ENCODE measurements around the gene CYBA. TPM values are rescaled to one million over a fixed set of nuclear protein-coding genes. Genes with fewer than 3 reads are reported as not detected.
A peak's percentile ranks its signal among the peaks of the same experiment; 100 is the strongest.

Gene CYBA
- total and polyA plus RNA-seq, 2 of the 13 experiments (the other 11 are each of a cell fraction or from before 2014, with no cell fraction given), result 196 to 250 TPM

DNA sequence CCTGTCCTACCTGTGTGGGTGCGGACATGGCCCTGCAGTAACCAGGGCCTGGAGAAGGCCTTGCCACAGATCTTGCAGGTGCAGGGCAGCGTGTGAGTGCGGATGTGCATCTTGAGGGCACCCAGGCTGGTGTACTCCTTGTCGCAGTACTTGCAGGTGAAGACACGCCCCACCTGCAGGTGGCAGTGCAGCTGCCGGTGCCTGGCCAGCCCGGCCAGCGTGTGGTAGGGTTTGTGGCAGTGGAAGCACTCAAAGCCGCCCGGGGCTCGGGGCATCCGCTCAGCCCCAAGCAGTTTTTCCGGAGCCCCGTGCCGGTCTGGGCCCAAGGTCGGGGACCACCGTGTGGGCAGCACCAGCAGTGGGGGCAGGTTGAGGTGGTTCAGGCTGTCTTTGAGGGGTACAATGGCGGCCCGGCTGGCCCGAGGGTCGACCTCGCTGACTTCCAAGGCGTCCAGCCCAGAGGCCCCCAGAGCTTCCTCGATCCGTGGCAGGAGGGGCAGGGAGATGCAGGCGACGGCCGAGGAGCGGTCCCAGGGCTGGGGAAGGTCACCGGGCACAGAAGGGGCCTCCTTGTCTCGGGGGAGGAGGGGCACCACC, 30.3 kb upstream of the CYBA start (continued):
- TF ChIP-seq, protein P1, sequence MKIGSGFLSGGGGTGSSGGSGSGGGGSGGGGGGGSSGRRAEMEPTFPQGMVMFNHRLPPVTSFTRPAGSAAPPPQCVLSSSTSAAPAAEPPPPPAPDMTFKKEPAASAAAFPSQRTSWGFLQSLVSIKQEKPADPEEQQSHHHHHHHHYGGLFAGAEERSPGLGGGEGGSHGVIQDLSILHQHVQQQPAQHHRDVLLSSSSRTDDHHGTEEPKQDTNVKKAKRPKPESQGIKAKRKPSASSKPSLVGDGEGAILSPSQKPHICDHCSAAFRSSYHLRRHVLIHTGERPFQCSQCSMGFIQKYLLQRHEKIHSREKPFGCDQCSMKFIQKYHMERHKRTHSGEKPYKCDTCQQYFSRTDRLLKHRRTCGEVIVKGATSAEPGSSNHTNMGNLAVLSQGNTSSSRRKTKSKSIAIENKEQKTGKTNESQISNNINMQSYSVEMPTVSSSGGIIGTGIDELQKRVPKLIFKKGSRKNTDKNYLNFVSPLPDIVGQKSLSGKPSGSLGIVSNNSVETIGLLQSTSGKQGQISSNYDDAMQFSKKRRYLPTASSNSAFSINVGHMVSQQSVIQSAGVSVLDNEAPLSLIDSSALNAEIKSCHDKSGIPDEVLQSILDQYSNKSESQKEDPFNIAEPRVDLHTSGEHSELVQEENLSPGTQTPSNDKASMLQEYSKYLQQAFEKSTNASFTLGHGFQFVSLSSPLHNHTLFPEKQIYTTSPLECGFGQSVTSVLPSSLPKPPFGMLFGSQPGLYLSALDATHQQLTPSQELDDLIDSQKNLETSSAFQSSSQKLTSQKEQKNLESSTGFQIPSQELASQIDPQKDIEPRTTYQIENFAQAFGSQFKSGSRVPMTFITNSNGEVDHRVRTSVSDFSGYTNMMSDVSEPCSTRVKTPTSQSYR (CRISPR knock-in tag; IDR thresholded peaks at IDR 0.05; ENCODE audit: borderline replicate concordance), result no peak
- TF ChIP-seq, protein P2, sequence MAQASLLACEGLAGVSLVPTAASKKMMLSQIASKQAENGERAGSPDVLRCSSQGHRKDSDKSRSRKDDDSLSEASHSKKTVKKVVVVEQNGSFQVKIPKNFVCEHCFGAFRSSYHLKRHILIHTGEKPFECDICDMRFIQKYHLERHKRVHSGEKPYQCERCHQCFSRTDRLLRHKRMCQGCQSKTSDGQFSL (CRISPR knock-in tag; IDR thresholded peaks at IDR 0.05), result no peak
- TF ChIP-seq ZNF724P (CRISPR knock-in tag; IDR thresholded peaks at IDR 0.05; ENCODE audit: borderline replicate concordance) (0 out of 2 replicates have a peak, but pooled peaks have one; percentile 67), FOXJ3 (CRISPR knock-in tag; IDR thresholded peaks at IDR 0.05; ENCODE audit: borderline replicate concordance) (no peak), ZNF235 (CRISPR knock-in tag; IDR thresholded peaks at IDR 0.05; ENCODE audit: borderline replicate concordance) (0 out of 2 replicates have a peak, but pooled peaks have one; percentile 25), SAFB2 (CRISPR knock-in tag; IDR thresholded peaks at IDR 0.05; ENCODE audit: borderline replicate concordance, low read depth) (no peak), RFX3 (CRISPR knock-in tag; IDR thresholded peaks at IDR 0.05) (no peak), ZNF30 (CRISPR knock-in tag; IDR thresholded peaks at IDR 0.05) (no peak), MYNN (CRISPR knock-in tag; IDR thresholded peaks at IDR 0.05; ENCODE audit: low read depth) (no peak), GTF3A (CRISPR knock-in tag; conservative IDR thresholded peaks at IDR 0.05) (no peak), U2AF2 (IDR thresholded peaks at IDR 0.05; ENCODE audit: low read depth, low read length) (no peak), ZMYM4 (CRISPR knock-in tag; IDR thresholded peaks at IDR 0.05) (no peak), TCF7L2 (IDR thresholded peaks at IDR 0.05; ENCODE audit: low read depth, low read length) (no peak), MLLT10 (CRISPR knock-in tag; IDR thresholded peaks at IDR 0.05) (no peak), ZNF251 (CRISPR knock-in tag; IDR thresholded peaks at IDR 0.05) (no peak)
- TF ChIP-seq, protein P3, sequence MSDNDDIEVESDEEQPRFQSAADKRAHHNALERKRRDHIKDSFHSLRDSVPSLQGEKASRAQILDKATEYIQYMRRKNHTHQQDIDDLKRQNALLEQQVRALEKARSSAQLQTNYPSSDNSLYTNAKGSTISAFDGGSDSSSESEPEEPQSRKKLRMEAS (IDR thresholded peaks at IDR 0.05), result peak; percentile 66
- TF ChIP-seq, protein P4, sequence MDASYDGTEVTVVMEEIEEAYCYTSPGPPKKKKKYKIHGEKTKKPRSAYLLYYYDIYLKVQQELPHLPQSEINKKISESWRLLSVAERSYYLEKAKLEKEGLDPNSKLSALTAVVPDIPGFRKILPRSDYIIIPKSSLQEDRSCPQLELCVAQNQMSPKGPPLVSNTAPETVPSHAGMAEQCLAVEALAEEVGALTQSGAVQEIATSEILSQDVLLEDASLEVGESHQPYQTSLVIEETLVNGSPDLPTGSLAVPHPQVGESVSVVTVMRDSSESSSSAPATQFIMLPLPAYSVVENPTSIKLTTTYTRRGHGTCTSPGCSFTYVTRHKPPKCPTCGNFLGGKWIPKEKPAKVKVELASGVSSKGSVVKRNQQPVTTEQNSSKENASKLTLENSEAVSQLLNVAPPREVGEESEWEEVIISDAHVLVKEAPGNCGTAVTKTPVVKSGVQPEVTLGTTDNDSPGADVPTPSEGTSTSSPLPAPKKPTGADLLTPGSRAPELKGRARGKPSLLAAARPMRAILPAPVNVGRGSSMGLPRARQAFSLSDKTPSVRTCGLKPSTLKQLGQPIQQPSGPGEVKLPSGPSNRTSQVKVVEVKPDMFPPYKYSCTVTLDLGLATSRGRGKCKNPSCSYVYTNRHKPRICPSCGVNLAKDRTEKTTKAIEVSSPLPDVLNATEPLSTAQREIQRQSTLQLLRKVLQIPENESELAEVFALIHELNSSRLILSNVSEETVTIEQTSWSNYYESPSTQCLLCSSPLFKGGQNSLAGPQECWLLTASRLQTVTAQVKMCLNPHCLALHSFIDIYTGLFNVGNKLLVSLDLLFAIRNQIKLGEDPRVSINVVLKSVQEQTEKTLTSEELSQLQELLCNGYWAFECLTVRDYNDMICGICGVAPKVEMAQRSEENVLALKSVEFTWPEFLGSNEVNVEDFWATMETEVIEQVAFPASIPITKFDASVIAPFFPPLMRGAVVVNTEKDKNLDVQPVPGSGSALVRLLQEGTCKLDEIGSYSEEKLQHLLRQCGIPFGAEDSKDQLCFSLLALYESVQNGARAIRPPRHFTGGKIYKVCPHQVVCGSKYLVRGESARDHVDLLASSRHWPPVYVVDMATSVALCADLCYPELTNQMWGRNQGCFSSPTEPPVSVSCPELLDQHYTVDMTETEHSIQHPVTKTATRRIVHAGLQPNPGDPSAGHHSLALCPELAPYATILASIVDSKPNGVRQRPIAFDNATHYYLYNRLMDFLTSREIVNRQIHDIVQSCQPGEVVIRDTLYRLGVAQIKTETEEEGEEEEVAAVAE (CRISPR knock-in tag; IDR thresholded peaks at IDR 0.05; ENCODE audit: borderline replicate concordance), result no peak
- TF ChIP-seq, protein P5, sequence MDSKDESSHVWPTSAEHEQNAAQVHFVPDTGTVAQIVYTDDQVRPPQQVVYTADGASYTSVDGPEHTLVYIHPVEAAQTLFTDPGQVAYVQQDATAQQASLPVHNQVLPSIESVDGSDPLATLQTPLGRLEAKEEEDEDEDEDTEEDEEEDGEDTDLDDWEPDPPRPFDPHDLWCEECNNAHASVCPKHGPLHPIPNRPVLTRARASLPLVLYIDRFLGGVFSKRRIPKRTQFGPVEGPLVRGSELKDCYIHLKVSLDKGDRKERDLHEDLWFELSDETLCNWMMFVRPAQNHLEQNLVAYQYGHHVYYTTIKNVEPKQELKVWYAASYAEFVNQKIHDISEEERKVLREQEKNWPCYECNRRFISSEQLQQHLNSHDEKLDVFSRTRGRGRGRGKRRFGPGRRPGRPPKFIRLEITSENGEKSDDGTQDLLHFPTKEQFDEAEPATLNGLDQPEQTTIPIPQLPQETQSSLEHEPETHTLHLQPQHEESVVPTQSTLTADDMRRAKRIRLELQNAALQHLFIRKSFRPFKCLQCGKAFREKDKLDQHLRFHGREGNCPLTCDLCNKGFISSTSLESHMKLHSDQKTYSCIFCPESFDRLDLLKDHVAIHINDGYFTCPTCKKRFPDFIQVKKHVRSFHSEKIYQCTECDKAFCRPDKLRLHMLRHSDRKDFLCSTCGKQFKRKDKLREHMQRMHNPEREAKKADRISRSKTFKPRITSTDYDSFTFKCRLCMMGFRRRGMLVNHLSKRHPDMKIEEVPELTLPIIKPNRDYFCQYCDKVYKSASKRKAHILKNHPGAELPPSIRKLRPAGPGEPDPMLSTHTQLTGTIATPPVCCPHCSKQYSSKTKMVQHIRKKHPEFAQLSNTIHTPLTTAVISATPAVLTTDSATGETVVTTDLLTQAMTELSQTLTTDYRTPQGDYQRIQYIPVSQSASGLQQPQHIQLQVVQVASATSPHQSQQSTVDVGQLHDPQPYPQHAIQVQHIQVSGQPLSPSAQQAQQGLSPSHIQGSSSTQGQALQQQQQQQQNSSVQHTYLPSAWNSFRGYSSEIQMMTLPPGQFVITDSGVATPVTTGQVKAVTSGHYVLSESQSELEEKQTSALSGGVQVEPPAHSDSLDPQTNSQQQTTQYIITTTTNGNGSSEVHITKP (CRISPR knock-in tag; IDR thresholded peaks at IDR 0.05; ENCODE audit: low read depth), result no peak
